Hepatic stellate cell (primary cell): Measurements from ENCODE around the gene TREML1.
"Not testable (repeated sequence)": the region's sequence is repeated elsewhere in the genome, so short reads cannot be mapped to it uniquely, and the experiment has no call there.

Experiments used
- DNase-seq: peaks from one replicate; pipeline ENCODE4 v3.0.0; 2011; ENCODE audit warnings: low spot score

The TREML1 gene

DNA sequence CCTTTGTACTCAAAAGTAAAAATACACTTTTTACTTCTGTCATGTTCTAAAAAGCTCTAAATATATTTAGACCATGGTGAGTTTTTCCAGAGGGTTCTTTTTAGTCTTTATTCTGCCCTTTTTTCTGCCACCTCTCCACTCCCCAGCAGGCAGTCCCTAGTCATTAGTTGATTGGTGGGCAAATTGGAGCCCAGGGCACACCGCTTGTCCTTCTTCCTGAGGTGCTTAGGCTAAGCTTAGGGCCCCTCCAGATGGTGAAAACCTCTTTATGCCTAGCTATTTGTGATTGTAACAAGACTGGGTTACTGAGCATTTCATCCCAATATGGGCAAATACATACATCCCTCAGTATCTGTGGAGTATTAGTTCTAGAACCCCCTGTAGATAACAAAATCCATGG is 6.2 kb downstream of the TREML1 start:
- DNase-seq: no peak

DNA sequence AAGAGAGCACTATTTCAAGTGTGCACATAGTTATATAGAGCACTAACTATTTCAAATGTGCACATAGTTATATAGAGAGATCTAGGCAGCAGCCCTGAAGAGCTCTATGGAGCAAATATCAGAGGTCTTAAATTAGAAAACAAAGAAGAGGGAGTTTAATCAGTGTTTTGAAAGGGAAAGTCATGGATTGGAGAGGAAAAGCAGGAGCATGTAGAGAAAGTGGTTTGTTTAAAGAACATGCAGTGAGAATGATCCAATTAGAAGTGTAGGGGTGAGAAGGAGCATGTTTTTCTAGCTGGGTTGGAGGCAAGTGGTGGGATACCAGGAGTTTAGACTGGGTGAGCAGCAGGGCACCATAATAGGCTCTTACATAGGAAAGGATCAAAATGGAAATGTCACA is 17.2 kb downstream of the TREML1 start:
- DNase-seq: no peak

DNA sequence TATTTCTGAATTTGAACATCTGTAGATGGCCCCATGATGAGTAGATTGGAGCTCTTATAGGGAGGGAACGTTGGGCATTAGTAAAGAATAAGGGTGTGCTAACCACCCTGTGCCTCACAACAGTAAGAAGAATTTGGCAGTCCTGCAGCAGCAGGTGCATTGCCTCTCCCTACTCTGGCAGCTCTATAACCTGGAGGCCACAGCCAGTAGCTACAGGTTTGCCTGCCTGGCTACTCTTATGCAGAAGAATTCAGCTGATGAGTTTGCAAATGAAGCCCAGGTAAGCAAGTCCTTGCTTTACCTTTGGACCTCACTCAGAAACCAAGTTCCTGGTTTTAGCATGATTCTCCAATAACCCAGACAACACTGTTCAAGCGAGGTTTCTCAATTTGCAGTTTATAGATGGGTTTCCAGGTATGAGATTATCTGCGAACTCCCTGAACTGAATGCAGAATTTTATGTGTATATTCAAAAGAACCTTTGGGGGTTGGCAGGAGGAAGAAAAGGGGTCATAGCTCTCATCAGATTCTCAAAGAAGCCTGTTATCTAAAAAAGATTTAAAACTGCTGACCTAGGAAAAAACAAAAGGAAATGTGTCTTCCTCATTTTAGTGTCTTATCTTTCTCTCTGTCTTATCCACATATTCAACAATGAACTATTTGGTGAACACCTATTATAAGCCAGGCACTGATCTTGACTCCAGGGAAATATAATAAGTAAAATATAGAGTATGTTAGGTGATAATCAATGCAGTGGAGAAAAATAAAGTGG is 18.9 kb downstream of the TREML1 start:
- no peak for DNase-seq

DNA sequence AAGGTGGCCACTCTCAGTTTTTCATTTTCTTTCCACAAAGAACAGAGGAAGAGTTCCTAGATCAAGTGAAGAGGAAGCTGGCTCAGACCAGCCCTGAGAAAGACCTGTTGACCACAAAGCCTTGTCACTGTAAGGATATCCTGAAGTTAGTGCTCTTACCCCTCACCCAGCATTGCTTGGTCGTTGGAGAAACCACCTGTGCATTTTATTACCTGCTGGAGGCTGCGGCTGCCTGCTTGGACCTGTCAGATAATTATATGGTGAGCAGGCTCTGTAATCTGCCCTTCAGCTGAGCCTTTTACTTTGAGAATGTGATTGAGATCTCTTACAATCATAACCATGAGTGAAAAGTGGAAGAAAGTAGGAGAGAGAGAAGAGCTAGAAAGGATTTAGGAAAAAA is 21.9 kb downstream of the TREML1 start:
- no peak for DNase-seq

DNA sequence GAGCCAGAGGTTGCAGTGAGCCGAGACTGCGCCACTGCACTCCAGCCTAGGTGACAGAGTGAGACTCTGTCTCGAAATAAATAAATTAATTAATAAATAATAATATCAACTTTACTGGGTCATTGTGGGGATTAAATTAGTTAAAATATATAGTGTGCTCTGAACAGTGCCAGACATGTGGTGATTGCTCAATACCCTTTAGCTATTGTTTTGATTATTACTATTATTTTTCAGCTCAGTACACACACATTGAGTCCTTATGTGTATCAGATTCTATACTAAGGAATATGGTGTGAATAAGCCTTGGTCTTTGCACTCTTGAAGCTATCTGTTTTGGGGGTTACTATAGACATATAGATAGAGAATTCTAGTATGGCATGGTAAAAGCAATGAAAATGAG is 28.9 kb downstream of the TREML1 start:
- DNase-seq: no peak

DNA sequence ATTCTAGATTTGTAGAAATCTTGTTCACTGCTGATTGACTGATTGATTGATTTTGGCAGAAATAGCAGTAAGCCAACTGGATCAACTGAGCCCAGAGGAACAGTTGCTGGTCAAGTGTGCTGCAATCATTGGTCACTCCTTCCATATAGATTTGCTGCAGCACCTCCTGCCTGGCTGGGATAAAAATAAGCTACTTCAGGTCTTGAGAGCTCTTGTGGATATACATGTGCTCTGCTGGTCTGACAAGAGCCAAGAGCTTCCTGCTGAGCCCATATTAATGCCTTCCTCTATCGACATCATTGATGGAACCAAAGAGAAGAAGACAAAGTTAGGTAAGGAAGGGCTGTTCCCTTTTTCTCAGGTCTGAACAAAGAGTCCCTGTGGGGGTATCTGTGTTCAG is 31.2 kb downstream of the TREML1 start:
- DNase-seq: no peak

DNA sequence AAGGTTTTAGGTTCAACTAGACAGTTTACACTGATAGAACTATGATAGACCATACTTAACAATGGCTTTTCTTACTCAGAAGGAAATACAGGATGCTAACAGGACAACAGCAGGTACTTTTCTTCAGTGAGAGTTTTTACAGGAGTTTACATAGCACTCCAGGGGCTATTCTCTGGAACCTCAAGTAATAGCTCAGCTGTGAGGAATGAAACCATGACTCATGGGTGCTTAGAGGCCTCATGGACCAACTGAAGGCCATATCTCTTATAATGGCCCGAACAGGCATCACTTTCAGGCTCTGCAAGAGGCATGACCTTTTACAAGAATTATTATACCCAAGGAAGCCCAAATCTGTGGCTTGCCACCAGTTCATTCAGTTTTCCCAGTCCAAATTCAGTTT is 31.8 kb downstream of the TREML1 start:
- DNase-seq: no peak

DNA sequence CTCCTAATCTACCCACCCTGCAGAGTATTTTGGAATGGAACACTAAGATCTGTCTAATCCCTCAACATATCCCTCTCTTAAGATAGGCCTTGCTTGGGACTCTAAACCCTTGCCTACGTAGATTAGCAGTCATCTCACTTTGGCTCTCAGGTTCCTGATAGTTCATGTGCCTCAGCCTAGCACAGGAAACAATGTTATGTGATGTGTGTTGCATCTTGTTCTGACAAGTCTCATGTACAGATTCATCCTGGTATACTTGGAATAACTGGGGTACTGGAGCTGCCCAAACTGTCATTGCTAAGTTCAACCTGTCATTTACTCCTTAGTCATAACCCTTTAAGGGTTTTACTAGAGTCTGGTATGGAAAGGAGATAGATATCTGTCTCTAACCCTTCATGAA is 34.1 kb downstream of the TREML1 start:
- no peak for DNase-seq

DNA sequence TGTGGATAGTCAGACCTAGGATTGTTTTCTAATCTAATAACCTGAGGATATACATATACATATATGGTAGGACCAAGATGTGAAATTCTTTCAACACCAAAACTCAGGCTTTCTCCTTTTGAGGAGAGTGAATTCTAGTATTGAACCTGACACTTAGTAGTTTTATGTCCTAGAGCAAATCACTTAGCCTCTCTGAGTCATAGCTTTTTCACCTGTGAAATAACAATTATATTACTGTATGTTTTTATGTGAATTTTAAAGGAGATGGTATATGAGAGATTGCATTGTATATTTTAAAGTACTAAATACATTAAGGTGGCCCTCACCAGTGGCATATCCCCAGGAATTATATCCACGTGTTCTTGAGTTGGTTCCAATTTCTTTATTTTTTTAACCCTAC is 34.6 kb downstream of the TREML1 start:
- no peak for DNase-seq

DNA sequence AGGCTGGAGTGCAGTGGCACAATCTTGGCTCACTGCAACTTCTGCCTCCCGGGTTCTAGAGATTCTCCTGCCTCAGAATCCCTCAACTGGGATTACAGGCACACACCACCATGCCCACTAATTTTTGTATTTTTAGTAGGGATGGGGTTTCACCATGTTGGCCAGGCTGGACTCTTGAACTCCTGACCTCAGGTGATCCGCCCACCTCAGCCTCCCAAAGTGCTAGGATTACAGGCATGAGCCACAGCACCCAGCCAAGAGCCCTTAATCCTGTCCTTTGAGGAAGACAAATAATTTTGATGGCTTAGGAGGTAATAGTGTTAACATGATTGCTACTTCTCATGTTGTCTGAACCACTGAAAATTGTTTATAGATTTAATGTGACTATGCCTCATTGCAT is 39.1 kb downstream of the TREML1 start:
- not testable (repeated sequence) for DNase-seq

DNA sequence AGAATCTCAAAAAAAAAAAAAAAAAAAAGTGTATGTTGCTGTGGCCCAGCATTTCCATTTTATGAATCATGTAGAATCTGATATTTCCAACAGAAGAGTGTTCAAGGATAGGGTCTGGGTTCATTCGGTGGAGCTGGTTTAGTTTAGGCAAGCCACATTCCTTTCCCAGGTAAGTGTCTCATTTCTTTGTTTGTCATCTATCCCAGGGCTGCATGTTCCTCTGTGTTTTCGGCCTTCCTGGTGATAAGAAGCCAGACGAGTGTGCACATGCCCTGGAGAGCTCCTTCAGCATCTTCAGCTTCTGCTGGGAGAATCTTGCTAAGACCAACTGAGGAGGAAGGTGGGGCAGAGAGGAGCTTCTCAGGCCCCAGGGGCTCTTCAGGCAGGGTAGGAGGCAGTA is 43.1 kb downstream of the TREML1 start:
- DNase-seq: no peak

DNA sequence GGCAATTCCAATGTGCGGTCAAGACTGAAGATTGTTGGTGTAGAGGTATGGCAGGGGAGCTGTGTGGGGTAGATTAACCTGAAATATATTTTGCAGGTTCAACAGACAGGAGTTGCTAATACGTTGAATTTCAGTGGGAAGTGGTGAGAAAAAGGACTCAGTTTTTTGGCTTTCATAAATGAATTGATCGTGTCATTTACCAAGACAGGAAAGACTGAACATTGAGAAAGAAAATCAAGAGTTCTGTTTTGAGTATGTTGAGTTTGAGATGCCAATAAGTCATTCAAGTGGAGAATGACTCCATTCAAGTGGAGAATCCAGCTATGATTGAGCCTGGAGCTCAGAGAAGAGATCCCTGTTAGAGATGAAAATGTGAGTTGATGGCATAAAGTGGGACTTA is 50.3 kb downstream of the TREML1 start:
- DNase-seq: no peak

DNA sequence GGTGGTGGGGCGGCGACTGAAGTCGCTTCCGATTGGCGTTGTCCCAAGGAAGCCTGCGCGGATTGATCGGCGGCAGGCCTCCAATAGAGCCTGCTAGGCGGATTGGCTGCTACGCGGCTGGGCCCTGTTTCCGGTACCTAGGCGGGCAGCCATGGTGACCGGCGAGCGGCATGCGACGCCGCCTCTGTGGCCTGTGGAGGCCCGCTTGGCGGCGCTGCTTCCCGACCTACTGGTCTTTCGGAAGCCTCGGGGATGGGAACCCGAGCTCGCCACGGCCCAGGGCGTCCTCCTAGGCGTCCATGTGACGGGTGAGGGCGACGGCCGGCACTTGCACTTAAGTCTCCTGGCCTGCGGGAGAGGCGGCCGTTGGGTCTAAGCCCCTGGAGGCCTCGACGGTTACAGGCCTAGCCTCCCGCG is 53.3 kb downstream of the TREML1 start:
- DNase-seq: no peak
